MM.1S (cell line): ENCODE results near the gene RHOB.

Source experiments
- DNase-seq: peaks from one replicate; pipeline ENCODE4 v3.0.0-alpha.2; 2015
- H2AFZ ChIP-seq: fragments of 300-600 bp; sonication (generic); 2 replicates; pipeline ENCODE4 v1.6.0; 2016; ENCODE audit warnings: antibody characterized with exemption, low read length
- H3F3A ChIP-seq: fragments of 300-600 bp; sonication (generic); 2 replicates; pipeline ENCODE4 v1.6.1; 2016; ENCODE audit warnings: mild to moderate bottlenecking, antibody characterized with exemption, low read length, moderate library complexity, mixed read lengths; ENCODE audit not compliant: insufficient read depth
- H3K27ac ChIP-seq: fragments of 300-600 bp; sonication (generic); 2 replicates; pipeline ENCODE4 v1.5.1; 2016; ENCODE audit warnings: mild to moderate bottlenecking, low read length
- H3K27me3 ChIP-seq: fragments of 300-600 bp; sonication (generic); replicated peaks from 2 replicates; pipeline ENCODE4 v1.6.0; 2016; ENCODE audit warnings: low read length; ENCODE audit not compliant: insufficient read depth
- H3K36me3 ChIP-seq: fragments of 300-600 bp; sonication (generic); replicated peaks from 2 replicates; pipeline ENCODE4 v1.6.1; 2016; ENCODE audit warnings: mild to moderate bottlenecking, low read length, mixed read lengths; ENCODE audit not compliant: insufficient read depth
- H3K4me1 ChIP-seq: fragments of 300-600 bp; sonication (generic); 2 replicates; pipeline ENCODE4 v1.6.1; 2016; ENCODE audit warnings: low read length, mixed read lengths
- H3K4me2 ChIP-seq: fragments of 300-600 bp; sonication (generic); 2 replicates; pipeline ENCODE4 v1.6.0; 2016; ENCODE audit warnings: low read depth, low read length
- H3K4me3 ChIP-seq: fragments of 300-600 bp; sonication (generic); 2 replicates; pipeline ENCODE4 v1.5.1; 2016; ENCODE audit warnings: low read length, mixed read lengths
- H3K79me2 ChIP-seq: fragments of 300-600 bp; sonication (generic); 2 replicates; pipeline ENCODE4 v1.6.1; 2016; ENCODE audit warnings: mixed run types, low read length, mixed read lengths
- H3K9ac ChIP-seq: fragments of 300-600 bp; sonication (generic); 2 replicates; pipeline ENCODE4 v1.6.1; 2016; ENCODE audit warnings: low read length, mixed read lengths
- H3K9me2 ChIP-seq: fragments of 300-600 bp; sonication (generic); replicated peaks from 2 replicates; pipeline ENCODE4 v1.6.1; 2016; ENCODE audit warnings: mild to moderate bottlenecking, low read length, mixed read lengths; ENCODE audit not compliant: insufficient read depth
- H3K9me3 ChIP-seq: fragments of 300-600 bp; sonication (generic); replicated peaks from 2 replicates; pipeline ENCODE4 v1.6.1; 2016; ENCODE audit warnings: mild to moderate bottlenecking, low read length, mixed read lengths; ENCODE audit not compliant: insufficient read depth
- H4K20me1 ChIP-seq: fragments of 300-600 bp; sonication (generic); 2 replicates; pipeline ENCODE4 v1.6.1; 2016; ENCODE audit warnings: mild to moderate bottlenecking, low read length, moderate library complexity, mixed read lengths; ENCODE audit not compliant: insufficient read depth
- EZH2 ChIP-seq: fragments of 300-600 bp; sonication (generic); optimal IDR thresholded peaks from 2 replicates; pipeline ENCODE3; 2017; ENCODE audit warnings: low read depth, mild to moderate bottlenecking, antibody characterized with exemption, low read length, mixed read lengths
- EZH2phosphoT487 ChIP-seq: fragments of 300-600 bp; sonication (generic); IDR thresholded peaks from 2 replicates; pipeline ENCODE4 v1.6.1; 2018; ENCODE audit warnings: antibody characterized with exemption, low read length
- TF ChIP-seq, protein P1 (sequence below): fragments of 300-600 bp; sonication (generic); IDR thresholded peaks from 2 replicates; pipeline ENCODE4 v1.5.1; 2016; ENCODE audit warnings: antibody characterized with exemption, low read length, mixed read lengths

RHOB gene

DNA sequence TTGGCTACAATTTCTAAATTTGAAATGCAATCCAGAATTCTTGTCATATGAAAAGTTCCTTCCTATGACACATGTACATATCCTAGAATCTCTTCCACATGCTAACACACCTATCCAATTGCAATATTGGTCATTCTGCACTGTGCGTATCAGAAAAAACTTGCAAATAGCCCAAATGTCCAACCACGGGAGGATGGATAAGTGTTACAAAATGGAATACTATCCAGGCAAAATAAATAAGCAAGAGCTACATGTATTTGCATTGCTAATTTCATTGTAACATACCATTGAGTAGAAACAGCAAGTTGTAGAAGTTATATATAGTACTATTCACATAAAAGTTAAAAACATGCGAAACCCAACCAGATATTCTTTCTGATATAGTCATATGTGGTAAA, 15.6 kb upstream of the RHOB start:
- Histone ChIP-seq H3K4me2 (no peak overlapping the region), H3K9me3 (no peaks in the 10 kb centered on the region), H4K20me1 (no peaks in the 10 kb centered on the region), H2AFZ (no peak overlapping the region), H3K9me2 (no peaks in the 10 kb centered on the region), H3K27me3 (no peaks in the 10 kb centered on the region), H3F3A (peaks cover 11% of the 10 kb centered on the region), H3K79me2 (no peaks in the 10 kb centered on the region), H3K36me3 (no peaks in the 10 kb centered on the region), H3K4me1 (peaks cover 39% of the 10 kb centered on the region), H3K27ac (no peak overlapping the region), H3K9ac (no peak overlapping the region), H3K4me3 (no peak overlapping the region)
- DNase-seq = no peak
- TF ChIP-seq EZH2phosphoT487 (no peak), EZH2 (no peak)
- TF ChIP-seq, protein P1, sequence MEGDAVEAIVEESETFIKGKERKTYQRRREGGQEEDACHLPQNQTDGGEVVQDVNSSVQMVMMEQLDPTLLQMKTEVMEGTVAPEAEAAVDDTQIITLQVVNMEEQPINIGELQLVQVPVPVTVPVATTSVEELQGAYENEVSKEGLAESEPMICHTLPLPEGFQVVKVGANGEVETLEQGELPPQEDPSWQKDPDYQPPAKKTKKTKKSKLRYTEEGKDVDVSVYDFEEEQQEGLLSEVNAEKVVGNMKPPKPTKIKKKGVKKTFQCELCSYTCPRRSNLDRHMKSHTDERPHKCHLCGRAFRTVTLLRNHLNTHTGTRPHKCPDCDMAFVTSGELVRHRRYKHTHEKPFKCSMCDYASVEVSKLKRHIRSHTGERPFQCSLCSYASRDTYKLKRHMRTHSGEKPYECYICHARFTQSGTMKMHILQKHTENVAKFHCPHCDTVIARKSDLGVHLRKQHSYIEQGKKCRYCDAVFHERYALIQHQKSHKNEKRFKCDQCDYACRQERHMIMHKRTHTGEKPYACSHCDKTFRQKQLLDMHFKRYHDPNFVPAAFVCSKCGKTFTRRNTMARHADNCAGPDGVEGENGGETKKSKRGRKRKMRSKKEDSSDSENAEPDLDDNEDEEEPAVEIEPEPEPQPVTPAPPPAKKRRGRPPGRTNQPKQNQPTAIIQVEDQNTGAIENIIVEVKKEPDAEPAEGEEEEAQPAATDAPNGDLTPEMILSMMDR = no peak

DNA sequence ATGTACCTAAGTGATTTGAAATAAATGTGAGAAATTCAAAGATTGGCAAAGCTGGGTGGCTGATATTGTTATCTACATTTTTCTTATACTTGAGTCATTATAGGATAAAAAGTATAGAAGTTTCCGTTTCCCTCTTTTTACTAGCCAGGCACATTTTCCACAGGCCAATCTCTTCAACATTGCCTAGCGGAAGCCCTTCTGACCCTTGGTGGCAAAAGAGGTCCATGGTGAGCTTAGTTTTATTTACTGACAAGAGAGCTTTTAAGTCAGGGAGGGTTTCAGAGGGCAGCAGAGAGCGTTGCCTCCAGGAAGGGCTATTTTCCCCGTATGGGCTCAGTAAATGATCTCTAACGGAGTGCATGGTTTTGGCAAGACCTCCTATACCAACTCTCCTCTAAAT, 15.1 kb upstream of the RHOB start:
- H3K9me2 ChIP-seq = no peaks in the 10 kb centered on the region

DNA sequence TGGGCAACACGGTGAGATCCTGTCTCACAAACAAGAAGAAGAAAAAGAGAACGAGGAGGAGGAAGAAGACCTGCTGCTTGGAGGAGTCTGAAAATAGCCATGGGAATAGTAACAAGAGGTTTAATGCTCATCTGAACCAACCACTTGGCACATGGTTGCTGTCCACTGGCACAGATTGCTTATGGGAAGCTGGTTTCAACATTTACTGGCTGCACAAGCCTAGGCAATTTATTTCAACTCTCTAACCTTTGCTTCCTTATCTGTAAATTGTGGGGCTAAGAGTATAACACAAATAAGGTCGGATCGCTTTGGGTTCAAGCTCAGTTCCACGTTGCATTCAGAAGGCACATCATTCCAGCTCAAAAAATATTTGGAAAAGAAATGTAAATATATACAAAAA, 14.2 kb upstream of the RHOB start:
- Histone ChIP-seq H4K20me1 (no peaks in the 10 kb centered on the region), H3K9ac (no peak overlapping the region)
- no peak for DNase-seq

More for the DNA sequence above, 15.1 kb upstream of the RHOB start:
- Histone ChIP-seq H3K4me3 (no peak overlapping the region), H4K20me1 (no peaks in the 10 kb centered on the region), H3K79me2 (no peaks in the 10 kb centered on the region), H2AFZ (no peak overlapping the region), H3K9me3 (no peaks in the 10 kb centered on the region), H3K9ac (no peak overlapping the region), H3K4me1 (peaks cover 37% of the 10 kb centered on the region), H3K36me3 (no peaks in the 10 kb centered on the region), H3K27me3 (no peaks in the 10 kb centered on the region), H3F3A (peaks cover 11% of the 10 kb centered on the region), H3K4me2 (no peak overlapping the region), H3K27ac (no peak overlapping the region)
- TF ChIP-seq EZH2phosphoT487 = no peak
- TF ChIP-seq EZH2 = no peak
- TF ChIP-seq, protein P1 = no peak
- no peak for DNase-seq

More for the DNA sequence above, 14.2 kb upstream of the RHOB start:
- no peak overlapping the region for H3K4me2 ChIP-seq
- H3K27me3 ChIP-seq = no peaks in the 10 kb centered on the region
- no peaks in the 10 kb centered on the region for H3K36me3 ChIP-seq
- H3K9me3 ChIP-seq = no peaks in the 10 kb centered on the region
- TF ChIP-seq, protein P1 = no peak
- TF ChIP-seq EZH2phosphoT487 = no peak
- TF ChIP-seq EZH2 = no peak
- no peaks in the 10 kb centered on the region for H3K79me2 ChIP-seq
- peaks cover 11% of the 10 kb centered on the region for H3F3A ChIP-seq
- peaks cover 36% of the 10 kb centered on the region for H3K4me1 ChIP-seq
- H3K27ac ChIP-seq = no peak overlapping the region
- H3K9me2 ChIP-seq = no peaks in the 10 kb centered on the region
- H2AFZ ChIP-seq = no peak overlapping the region
- H3K4me3 ChIP-seq = no peak overlapping the region
